ENCODE data around the gene IGF2BP1. TPM values are rescaled to one million over a fixed set of nuclear protein-coding genes. Genes with fewer than 3 reads are reported as not detected.

IGF2BP1 gene
- total and polyA plus RNA-seq, 3 donors from 2014 or later = 10.4 to 19.9 (median 19.3) TPM

GRCh38 chr17:49053171-49053829, 56.1 kb downstream of the IGF2BP1 start:
- H3K36me3 ChIP-seq (ENCODE audit: low read depth, missing control alignments) = no peaks in the 10 kb centered on the region
- H3K4me1 ChIP-seq = no peaks in the 10 kb centered on the region
- no peaks in the 10 kb centered on the region for H3K9me3 ChIP-seq
- WGBS, 2 donors = 78 to 93% methylated on average over 4 to 6 of the region's 6 CpGs
- H3K27ac ChIP-seq = no peak overlapping the region
- no peak overlapping the region for H3K4me3 ChIP-seq
- no peak for TF ChIP-seq CTCF (IDR thresholded peaks at IDR 0.05)
- TF ChIP-seq POLR2A (IDR thresholded peaks at IDR 0.05) = no peak
- no peak for DNase-seq
- intact Hi-C loops (cut with DNase I; ENCODE audit: low total_unique reads) = no loop called here
- H3K27me3 ChIP-seq = no peaks in the 10 kb centered on the region

GRCh38 chr17:49054342-49055092, 57.3 kb downstream of the IGF2BP1 start:
- Histone ChIP-seq H3K9me3 (no peaks in the 10 kb centered on the region), H3K36me3 (ENCODE audit: low read depth, missing control alignments) (no peaks in the 10 kb centered on the region), H3K4me1 (no peaks in the 10 kb centered on the region), H3K27ac (no peak overlapping the region), H3K4me3 (no peak overlapping the region), H3K27me3 (no peaks in the 10 kb centered on the region)
- intact Hi-C loops (cut with DNase I; ENCODE audit: low total_unique reads) = no loop called here
- WGBS, 2 donors = 84 to 85% methylated on average over 6 of the region's 6 CpGs
- TF ChIP-seq CTCF (IDR thresholded peaks at IDR 0.05) (no peak), POLR2A (IDR thresholded peaks at IDR 0.05) (no peak)
- no peak for DNase-seq

GRCh38 chr17:49055181-49055927, 58.2 kb downstream of the IGF2BP1 start:
- no peak for DNase-seq
- intact Hi-C loops (cut with DNase I; ENCODE audit: low total_unique reads) = no loop called here
- whole genome bisulfite sequencing, 2 donors = 71 to 74% methylated on average over 7 of the region's 7 CpGs

GRCh38 chr17:49061524-49061943, 64.3 kb downstream of the IGF2BP1 start:
- Histone ChIP-seq H3K36me3 (ENCODE audit: low read depth, missing control alignments) (no peaks in the 10 kb centered on the region), H3K4me3 (no peak overlapping the region), H3K27me3 (no peaks in the 10 kb centered on the region), H3K9me3 (no peaks in the 10 kb centered on the region), H3K4me1 (peaks cover 10% of the 10 kb centered on the region), H3K27ac (no peak overlapping the region)
- intact Hi-C loops (cut with DNase I; ENCODE audit: low total_unique reads) = no loop called here
- 49 to 65% methylated on average over 7 of the region's 7 CpGs for WGBS, 2 donors
- DNase-seq = no peak
- TF ChIP-seq POLR2A (IDR thresholded peaks at IDR 0.05) (no peak), CTCF (IDR thresholded peaks at IDR 0.05) (no peak)

More at GRCh38 chr17:49055181-49055927, 58.2 kb downstream of the IGF2BP1 start:
- no peaks in the 10 kb centered on the region for H3K27me3 ChIP-seq
- H3K4me3 ChIP-seq = no peak overlapping the region
- H3K9me3 ChIP-seq = no peaks in the 10 kb centered on the region
- TF ChIP-seq POLR2A (IDR thresholded peaks at IDR 0.05) (no peak), CTCF (IDR thresholded peaks at IDR 0.05) (no peak)
- no peak overlapping the region for H3K27ac ChIP-seq
- no peaks in the 10 kb centered on the region for H3K36me3 ChIP-seq (ENCODE audit: low read depth, missing control alignments)
- no peaks in the 10 kb centered on the region for H3K4me1 ChIP-seq

All from testis (tissue), 3 donors.